Measurements from ENCODE around the gene ZKSCAN5.
"Not testable (repeated sequence)": the region's sequence is repeated elsewhere in the genome, so short reads cannot be mapped to it uniquely, and the experiment has no call there.

Gene ZKSCAN5

DNA sequence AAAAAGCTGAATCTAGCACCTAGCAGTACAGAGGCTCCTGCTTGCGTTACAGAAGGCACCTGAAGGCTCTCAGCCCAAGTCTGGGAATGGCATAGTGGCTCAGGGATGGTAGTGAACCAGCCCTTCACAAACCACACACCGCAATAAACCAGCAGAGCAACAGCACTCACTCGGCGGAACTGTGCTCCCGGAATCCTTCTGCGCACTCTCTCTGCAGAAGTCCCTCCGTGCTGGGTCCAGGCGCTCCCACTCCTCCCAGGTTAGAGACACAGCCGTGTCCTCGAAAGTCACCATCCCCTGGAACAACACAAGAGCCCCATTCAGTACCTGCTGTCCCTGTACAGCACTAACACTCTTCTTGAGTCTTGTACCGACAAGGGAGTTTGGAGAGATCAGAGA is 5.9 kb upstream of the ZKSCAN5 start:
- no peak for DNase-seq

DNA sequence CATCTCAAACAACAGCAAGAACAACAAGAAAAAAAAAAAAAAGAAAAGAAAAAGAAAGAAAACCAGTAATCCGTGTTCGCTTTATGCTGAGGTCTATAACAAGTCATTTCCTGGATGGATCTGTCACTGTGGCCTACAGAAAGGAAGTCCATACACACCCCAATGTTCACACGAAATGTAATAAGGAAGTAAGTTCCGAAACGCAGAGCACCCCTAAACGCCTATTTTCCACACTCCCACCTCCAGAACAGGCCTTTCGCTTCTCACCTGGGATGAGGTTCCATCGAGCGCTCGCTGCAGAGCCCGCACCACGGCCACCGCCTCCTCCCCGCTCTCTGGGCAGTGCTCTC is 5.1 kb upstream of the ZKSCAN5 start:
- peak in 1 of 2 donors; percentile 6 for DNase-seq

GRCh38 chr7:99499721-99500636 is 4.5 kb upstream of the ZKSCAN5 start, which contains the start of gene ZNF394:
Gene ZNF394 (minus strand): TSS chr7:99500281. CDS start chr7:99500093, 188 bp downstream.
- DNase-seq = peak; percentile 88

DNA sequence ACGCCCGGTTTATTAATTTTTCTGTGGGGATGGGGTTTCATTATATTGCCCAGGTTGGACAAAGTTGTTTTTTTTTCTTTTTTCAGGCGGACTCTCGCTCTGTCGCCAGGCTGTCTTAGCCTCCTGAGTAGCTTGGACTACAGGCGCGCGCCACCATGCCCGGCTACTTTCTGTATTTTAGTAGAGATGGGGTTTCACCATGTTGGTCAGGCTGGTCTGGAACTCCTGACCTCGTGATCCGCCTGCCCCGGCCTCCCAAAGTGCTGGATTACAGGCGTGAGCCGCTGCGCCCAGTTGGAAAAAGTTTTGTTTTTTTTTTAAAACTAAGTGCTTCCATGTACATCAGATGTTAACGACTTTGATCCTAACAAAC is 3.8 kb upstream of the ZKSCAN5 start:
- DNase-seq = no peak

DNA sequence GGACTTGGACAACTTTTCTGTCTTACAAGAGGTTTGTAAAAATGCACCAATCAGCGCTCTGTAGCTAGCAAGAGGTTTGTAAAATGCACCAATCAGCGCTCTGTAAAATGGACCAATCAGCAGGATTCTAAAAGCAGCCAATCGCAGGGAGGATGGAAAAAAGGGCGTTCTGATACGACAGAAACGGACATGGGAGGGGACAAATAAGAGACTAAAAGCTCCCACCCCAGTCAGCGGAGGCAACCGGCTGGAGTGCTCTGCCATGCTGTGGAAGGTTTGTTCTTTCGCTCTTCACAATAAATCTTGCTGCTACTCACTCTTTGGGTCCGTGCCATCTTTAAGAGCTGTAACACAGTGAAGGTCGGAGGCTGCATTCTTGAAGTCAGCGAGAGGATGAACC is 3.2 kb upstream of the ZKSCAN5 start:
- not testable (repeated sequence) for DNase-seq

GRCh38 chr7:99504281-99504602 is 220 bp upstream of the ZKSCAN5 start:
- no peak for DNase-seq

- DNase-seq = no peak
These were observed 831 bp downstream of the ZKSCAN5 start for GRCh38 chr7:99505324-99505662.

DNA sequence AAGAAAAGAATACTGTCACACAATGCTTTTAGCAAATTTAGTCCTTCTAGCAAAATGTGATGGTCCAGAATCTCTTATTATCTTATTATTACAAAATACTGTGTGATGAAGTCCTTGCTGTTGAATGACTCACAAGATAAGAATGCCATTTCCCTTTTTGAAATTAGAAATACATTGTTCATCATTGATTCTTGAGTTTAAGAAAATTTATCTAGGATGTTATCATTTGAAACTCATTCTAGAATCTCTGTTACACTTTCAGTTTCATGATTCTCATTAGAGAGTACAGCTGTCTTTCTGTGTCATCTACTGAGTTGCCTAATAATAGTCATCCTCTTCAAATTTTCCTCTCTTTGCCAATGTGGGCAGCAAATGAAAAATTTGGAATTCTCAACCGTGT is 9.6 kb downstream of the ZKSCAN5 start:
- no peak for DNase-seq

- DNase-seq = no peak
These were observed 16.9 kb downstream of the ZKSCAN5 start for GRCh38 chr7:99521399-99521798.

- DNase-seq = peak; percentile 13 to 17
These were observed 21.4 kb downstream of the ZKSCAN5 start for GRCh38 chr7:99525713-99526440.

DNA sequence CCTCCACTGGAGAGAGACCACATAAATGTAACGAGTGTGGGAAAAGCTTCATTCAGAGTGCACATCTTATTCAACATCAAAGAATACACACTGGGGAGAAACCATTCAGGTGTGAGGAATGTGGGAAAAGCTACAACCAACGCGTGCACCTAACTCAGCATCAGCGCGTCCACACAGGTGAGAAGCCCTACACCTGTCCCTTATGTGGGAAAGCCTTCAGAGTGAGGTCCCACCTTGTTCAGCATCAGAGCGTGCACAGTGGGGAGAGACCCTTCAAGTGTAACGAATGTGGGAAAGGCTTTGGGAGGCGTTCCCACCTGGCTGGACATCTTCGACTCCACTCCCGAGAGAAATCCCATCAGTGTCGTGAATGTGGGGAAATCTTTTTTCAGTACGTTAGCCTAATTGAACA is 26.9 kb downstream of the ZKSCAN5 start:
- no peak for DNase-seq

DNA sequence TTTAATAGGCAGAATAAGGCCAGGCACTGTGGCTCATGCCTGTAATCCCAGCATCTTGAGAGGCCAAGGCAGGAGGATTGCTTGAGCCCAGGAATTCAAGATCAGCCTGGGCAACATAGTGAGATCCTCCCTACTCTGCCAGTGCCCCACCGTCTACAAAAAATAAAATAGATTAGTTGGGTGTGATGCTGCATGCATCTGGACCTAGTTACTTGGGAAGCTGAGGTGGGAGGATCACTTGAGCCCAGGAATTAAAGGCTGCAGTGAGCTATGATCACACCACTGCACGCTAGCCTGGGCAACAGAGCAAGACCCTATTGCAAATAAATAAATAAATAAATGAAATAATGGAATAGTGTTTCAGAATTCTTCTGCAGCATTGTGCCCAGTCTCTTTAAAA is 31.2 kb downstream of the ZKSCAN5 start:
- DNase-seq = no peak

DNA sequence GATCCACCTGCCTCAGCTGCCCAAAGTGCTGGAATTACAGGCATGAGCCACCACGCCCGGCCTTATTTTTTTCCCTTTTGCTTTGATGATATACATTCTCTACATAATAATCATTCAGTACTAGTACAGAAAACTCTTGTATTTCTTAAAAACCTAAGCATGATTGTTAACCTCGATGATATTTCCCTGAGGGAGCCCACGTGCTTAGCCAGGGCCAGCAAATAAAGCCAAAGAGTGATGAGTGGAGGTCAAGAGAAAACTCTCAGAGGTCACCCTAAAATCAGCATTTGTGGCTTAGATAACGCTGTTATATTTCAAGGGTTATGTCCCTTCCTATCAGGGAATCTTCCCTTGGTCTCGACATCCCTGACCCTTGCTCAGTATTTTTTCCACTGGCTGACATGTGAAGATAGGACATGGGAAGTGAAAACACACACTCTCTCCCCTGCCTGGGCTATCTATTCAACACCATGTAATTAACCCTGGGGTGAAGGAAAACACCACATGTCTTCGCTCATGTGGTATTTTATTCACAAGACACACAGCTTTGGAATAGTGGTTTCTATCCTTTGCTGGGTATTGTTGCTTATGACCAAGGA is 34.9 kb downstream of the ZKSCAN5 start:
- no peak for DNase-seq

DNA sequence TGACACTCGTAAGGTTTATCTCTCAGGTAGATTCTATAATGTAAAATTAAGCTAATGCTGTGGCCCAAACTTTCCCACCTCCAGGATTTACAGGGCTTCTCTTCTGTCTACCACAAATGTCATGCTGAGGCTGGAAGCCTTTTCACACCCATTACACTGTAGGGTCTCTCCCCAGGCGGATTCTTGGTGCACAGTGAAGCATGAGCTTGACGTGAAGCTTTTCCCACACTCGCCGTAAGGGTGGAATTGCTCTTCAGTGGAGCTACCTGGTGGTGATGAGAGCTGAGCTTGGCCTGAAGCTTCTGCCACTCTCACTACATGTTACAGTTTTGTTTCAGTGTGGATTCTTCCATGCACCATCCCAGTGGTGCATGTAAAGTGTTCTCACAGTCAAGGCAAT is 36.1 kb downstream of the ZKSCAN5 start:
- DNase-seq = no peak

GRCh38 chr7:99541212-99541611 is 36.8 kb downstream of the ZKSCAN5 start:
- DNase-seq = no peak

- no peak for DNase-seq
These were observed 38.7 kb downstream of the ZKSCAN5 start for GRCh38 chr7:99543081-99543671.

GRCh38 chr7:99543916-99544315 is 39.5 kb downstream of the ZKSCAN5 start:
- no peak for DNase-seq

DNA sequence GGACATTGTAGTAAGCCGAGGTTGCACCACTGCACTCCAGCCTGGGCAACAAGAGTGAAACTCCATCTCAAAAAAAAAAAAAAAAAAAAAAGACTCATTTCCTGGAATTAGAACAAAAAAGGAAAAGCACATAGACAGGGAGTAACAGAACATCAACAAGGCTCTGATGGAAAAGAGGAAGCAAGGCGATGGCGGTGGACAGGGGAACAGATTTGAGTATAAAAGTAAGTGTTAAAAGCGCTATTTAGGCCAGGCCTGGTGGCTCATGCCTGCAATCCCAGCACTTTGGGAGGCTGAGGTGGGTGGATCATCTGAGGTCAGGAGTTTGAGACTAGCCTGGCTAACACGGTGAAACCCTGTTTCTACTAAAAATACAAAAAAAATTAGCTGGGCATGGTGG is 40.8 kb downstream of the ZKSCAN5 start:
- not testable (repeated sequence) for DNase-seq

DNA sequence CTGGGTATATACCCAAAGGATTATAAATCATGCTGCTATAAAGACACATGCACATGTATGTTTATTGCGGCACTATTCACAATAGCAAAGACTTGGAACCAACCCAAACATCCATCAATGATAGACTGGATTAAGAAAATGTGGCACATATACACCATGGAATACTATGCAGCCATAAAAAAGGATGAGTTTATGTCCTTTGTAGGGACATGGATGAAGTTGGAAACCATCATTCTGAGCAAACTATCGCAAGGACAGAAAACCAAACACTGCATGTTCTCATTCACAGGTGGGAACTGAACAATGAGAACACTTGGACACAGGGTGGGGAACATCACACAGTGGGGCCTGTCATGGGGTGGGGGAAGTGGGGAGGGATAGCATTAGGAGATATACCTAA is 45.1 kb downstream of the ZKSCAN5 start:
- DNase-seq = not testable (repeated sequence)

GRCh38 chr7:99551334-99551733 is 46.9 kb downstream of the ZKSCAN5 start:
- DNase-seq = no peak

DNA sequence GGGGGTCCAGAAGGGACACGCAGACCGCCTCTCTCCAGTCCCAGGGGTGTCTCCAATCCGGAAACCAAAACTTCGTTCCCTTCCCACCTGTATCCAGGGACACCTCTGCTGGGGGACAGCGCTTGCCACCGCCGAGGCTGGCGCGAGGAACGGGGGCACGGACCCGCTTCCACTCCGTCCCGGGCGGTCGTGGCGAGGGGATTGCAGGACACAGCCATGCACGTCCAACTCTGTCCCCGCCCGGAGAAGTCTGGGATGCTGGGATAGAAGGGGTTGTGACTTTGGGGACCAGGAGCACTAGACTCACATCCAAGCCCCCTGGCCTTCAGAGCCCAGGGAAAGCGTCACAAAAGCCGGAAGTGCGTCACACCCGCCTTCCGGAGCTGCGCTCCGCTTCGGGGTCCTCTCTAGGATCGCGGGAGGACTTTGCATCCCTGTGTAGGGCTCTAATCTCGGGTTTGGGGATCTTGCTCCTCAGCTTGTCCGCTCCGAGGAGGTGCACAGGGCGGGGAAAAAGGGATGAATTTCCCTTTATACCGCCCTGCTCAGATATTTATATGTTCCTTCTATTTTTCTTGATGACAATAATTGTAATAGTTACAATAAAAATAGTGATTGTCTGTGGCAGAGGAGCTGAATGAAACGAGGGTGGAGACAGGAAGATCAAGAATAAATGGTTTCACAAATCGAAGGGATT is 47.5 kb downstream of the ZKSCAN5 start, which contains the start of gene FAM200A:
Gene FAM200A, minus strand, starts transcription at position 348 of the 697 bp plus-strand sequence. CDS start 3,707 bp downstream, outside the sequence.
- DNase-seq = peak; percentile 80 to 82

GRCh38 chr7:99553039-99553438 is 48.6 kb downstream of the ZKSCAN5 start:
- no peak for DNase-seq

- no peak for DNase-seq
These were observed 50.5 kb downstream of the ZKSCAN5 start for GRCh38 chr7:99554939-99555338.
